Dermis blood vessel endothelial cell (primary cell): Measurements from ENCODE around the gene NR1H3. TPM values are rescaled to one million over a fixed set of nuclear protein-coding genes. Genes with fewer than 3 reads are reported as not detected.

ENCODE experiments used
- DNase-seq: peaks from one replicate; pipeline ENCODE4 v3.0.0; 2010
- total RNA-seq: library from RNA; depleted of rRNA; stranded (reverse); fragments of >200 nt; gene quantifications from 2 replicates; pipeline ENCODE4 v1.2.3, GENCODE V29; 2014

Gene NR1H3
- total RNA-seq, 1 donor from 2014 or later, result 36.6 TPM

DNA sequence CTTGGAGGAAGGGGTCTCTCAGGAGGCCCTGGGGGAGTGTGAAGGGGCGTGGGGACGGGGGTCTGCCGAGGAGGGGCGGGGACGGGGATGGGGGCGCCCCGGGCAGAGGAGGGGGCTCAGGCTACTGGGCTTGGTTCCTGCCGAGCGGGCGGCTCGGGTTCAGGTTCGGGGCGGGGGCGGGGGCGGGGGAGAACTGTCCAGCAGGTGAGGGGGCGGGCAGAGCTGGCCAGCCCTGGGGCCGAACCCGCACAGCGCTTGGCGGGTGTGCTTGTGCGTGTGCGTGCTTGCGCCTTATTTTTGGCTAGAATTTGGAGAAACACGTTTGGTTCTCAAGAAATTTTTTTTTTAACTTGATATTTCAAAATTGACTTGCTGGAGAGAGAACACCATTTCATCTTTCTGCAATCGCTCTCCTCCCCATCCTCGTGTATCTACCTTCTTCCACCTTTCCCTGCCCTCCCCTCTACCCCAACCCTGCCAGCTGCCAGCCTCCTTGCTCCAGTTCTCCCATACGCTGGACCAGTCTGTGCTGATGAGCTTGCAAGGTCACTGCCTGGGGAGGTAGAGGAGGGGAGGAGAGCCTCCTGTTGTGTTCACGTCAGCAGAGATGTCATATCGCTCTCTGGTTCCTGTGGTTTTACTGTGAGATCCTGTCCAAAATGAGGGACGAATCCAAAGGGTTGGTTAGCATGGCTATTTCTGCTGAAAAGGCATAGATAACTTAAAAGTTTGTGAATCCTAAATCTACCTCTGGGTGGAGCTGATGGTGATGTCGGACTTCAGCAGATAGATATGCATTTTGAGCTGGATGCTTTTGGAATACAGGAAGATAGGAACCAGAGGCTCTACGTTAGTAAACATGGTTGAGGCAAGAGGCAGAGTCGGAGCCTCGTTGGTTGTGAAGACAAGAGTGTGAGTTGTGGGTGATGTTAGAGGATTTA, 12.8 kb downstream of the NR1H3 start:
- peak; percentile 39 for DNase-seq

GRCh38 chr11:47271328-47271727, 13.5 kb downstream of the NR1H3 start:
- DNase-seq, result no peak

DNA sequence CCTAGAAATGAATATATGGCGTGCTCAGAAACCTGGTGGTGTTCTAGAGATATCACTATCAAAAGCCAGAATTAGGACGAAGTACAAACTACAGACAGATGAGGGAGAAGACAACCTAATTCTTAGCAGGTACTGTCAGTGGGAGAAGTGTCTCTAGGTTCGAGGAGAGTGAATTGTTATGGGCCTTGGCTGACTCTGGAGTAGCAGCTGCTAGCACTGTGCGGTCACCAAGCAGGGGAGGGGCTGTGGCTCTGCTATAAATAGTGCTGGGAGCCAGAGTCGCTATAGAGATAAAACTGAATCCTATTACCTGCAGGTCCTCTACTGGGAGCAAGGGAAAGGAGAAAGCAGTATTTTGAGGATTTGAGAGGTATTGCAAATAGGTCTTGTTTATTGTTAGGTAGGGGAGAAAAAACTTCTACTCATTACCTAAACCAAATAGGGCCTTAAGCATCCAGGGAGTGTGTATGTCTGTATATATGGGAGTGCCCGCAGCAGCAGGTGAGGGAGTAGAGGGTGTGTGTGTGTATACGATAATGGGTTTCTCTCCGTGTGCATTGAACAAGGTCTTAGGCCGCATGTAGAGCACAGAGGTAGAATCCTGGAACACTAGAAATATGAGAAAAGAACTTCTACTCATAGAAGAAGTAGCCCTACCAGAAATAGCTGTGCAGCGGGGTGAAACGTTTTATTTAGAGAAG, 14.3 kb downstream of the NR1H3 start:
- DNase-seq, result no peak

GRCh38 chr11:47272706-47273105, 14.9 kb downstream of the NR1H3 start:
- DNase-seq, result peak; percentile 12

GRCh38 chr11:47274495-47275235, 16.9 kb downstream of the NR1H3 start:
- DNase-seq, result no peak

DNA sequence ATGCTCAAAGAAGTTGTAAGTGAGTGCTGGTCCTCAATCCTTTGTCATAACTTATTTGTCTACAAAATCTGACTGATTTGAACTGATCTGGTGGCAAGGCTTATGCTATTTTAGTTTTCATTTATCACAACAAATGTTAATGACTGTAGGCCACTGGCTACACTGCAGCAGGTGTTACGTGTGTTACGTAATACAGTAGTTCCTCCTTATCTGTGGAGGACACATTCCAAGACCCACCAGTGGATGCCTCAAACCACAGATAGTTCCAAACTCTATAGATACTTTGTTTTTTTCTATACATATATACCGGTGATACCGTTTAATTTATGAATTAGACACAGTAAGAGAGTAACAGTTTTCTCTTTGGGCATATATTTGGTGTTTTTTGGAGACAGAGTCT, 19.1 kb downstream of the NR1H3 start:
- DNase-seq, result no peak

DNA sequence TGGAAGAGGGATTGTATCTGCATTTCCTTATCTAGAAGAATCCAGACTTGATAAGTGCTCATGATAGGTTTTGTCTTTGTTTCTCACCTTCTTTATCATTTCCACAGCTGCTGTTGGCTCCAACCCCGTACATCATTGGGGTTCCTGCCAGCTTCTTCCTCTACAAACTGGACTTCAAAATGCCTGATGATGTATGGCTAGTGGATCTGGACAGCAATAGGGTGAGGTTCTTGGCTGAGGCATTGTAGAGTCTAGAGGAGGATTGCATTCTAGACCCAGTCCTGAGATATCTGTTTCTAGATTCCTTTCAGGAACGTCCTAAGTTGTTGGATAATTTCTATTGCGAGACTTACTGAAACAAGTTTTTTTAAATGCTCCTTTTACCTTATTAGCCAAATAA, 20.3 kb downstream of the NR1H3 start:
- no peak for DNase-seq

DNA sequence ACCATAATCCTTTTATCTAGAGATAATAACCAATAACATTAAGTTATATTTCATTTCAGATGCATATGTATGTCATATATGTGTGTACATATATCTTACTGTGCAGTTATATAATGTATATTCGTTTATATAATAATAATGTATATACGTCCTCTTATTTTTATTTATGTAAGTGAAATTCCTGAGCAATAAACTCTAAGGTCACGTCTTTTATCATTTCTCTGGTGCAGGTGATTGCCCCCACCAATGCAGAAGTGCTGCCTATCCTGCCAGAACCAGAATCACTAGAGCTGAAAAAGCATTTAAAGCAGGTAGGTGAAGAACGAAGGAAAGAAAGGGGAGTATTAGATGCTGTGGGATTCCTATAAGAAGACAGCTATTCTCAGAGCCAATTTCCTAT, 21.0 kb downstream of the NR1H3 start:
- no peak for DNase-seq

GRCh38 chr11:47280099-47280498, 22.3 kb downstream of the NR1H3 start:
- no peak for DNase-seq

- no peak for DNase-seq
Observed at GRCh38 chr11:47280860-47281259, 23.1 kb downstream of the NR1H3 start.

- no peak for DNase-seq
Observed at GRCh38 chr11:47282462-47282861, 24.7 kb downstream of the NR1H3 start.

DNA sequence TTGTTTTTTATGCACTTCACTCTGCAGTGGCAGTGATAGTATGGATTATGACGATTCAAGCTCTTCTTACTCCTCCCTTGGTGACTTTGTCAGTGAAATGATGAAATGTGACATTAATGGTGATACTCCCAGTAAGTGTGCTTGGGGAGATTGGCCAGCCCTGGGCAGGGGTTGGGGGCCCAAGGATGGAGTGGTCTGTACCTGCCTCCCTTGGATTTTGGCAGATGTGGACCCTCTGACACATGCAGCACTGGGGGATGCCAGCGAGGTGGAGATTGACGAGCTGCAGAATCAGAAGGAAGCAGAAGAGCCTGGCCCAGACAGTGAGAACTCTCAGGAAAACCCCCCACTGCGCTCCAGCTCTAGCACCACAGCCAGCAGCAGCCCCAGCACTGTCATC, 26.4 kb downstream of the NR1H3 start:
- no peak for DNase-seq

DNA sequence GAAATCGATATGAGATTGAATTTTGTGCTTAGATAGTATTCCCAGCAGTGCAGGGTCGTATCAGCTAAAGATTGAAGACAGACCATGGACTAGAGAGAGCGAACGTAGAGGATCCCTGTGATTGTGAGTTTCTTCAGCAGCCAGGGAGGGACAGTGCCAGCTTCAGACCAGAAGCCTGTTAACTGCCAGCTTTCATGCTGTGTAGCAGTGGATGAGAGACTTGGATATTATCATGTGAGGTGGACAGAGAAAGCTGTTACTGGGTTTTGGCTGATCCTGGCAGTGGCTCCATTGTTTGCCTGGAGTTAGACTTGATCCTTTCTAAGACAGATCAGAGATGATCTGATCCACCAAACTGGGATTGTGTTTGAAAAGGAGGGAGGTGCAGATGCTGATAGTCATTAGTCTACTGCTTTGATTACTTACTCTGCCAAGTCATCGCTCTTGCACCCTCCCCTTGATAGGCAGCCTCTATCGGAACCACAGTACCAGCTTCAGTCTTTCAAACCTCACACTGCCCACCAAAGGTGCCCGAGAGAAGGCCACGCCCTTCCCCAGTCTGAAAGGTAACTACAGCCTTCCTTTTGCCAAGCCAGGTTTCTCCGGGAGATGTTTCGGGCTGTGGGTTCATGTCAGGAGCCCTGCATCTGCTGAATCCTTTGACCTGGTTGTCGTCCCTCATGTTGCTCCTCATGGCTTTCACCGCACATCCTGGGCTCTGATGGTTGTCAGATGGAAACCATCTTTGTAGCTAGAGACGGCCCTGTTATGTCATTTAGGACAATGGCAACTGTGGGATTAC, 28.4 kb downstream of the NR1H3 start:
- no peak for DNase-seq

GRCh38 chr11:47288066-47288465, 30.3 kb downstream of the NR1H3 start:
- DNase-seq, result no peak

DNA sequence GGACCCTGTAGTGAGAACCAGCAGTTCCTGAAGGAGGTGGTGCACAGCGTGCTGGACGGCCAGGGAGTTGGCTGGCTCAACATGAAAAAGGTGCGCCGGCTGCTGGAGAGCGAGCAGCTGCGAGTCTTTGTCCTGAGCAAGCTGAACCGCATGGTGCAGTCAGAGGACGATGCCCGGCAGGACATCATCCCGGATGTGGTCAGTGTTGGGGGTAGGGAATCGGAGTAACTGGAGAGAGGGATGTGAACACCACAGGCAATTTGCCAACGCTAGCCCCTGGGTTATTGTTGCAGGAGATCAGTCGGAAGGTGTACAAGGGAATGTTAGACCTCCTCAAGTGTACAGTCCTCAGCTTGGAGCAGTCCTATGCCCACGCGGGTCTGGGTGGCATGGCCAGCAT, 32.1 kb downstream of the NR1H3 start:
- DNase-seq, result no peak

- DNase-seq, result no peak
Observed at GRCh38 chr11:47295385-47295784, 37.6 kb downstream of the NR1H3 start.

GRCh38 chr11:47296045-47296444, 38.2 kb downstream of the NR1H3 start:
- no peak for DNase-seq

- DNase-seq, result no peak
Observed at GRCh38 chr11:47299078-47299477, 41.3 kb downstream of the NR1H3 start.

- no peak for DNase-seq
Observed at GRCh38 chr11:47302853-47303252, 45.1 kb downstream of the NR1H3 start.

GRCh38 chr11:47305734-47306483, 48.1 kb downstream of the NR1H3 start:
- DNase-seq, result no peak

GRCh38 chr11:47306484-47306844, 48.7 kb downstream of the NR1H3 start:
- no peak for DNase-seq
